ENCODE results near the gene FGF4. TPM values are rescaled to one million over a fixed set of nuclear protein-coding genes. Genes with fewer than 3 reads are reported as not detected.

FGF4 gene
- total RNA-seq, 1 donor from 2014 or later: not detected

DNA sequence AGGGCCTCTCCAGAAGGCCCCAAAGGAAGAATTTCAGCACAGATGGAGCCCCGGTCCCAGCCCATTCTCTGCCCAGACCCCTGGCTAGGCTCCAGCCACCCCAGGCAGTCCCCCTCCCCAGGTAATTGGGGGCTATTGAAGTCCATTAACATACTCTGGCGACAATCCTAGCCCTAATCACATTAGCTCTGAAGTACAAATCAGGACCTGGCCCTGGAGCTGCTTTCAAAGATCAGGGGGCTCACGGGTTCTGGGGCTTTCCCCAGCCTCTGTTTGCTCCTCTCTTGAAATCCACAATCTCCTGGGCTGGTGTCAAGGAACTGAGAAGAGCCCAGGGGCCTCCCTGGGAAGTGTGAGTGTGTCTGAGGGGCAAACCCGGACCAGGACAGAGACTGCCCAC is 22.3 kb downstream of the FGF4 start:
- Mint-ChIP-seq H3K27ac (ENCODE audit: unreplicated experiment) (no peak overlapping the region), H3K4me3 (ENCODE audit: unreplicated experiment) (no peak overlapping the region), H3K36me3 (ENCODE audit: low read depth, unreplicated experiment) (peaks cover 1% of the 10 kb centered on the region), H3K4me1 (ENCODE audit: low read depth, unreplicated experiment) (no peaks in the 10 kb centered on the region), H3K27me3 (ENCODE audit: low read depth, unreplicated experiment) (peaks cover 29% of the 10 kb centered on the region), H3K9me3 (ENCODE audit: unreplicated experiment) (peaks cover 8% of the 10 kb centered on the region)
- Histone ChIP-seq H3K4me3 (ENCODE audit: insufficient read depth, low read depth, low read length) (no peak overlapping the region), H3K27ac (ENCODE audit: low read depth, low read length) (no peak overlapping the region), H2AFZ (ENCODE audit: low read depth, low read length) (no peak overlapping the region), H3K9me3 (ENCODE audit: insufficient read depth, low read depth, low read length) (no peaks in the 10 kb centered on the region), H3K79me2 (ENCODE audit: insufficient read depth, low read length) (no peaks in the 10 kb centered on the region), H3K4me1 (ENCODE audit: insufficient read depth, low read length) (no peaks in the 10 kb centered on the region), H4K20me1 (ENCODE audit: insufficient read depth, low read length) (no peaks in the 10 kb centered on the region), H3K9ac (ENCODE audit: low read length) (no peak overlapping the region), H3K4me2 (ENCODE audit: low read length) (no peak overlapping the region), H3K36me3 (ENCODE audit: insufficient read depth, low read length) (no peaks in the 10 kb centered on the region), H3K27me3 (ENCODE audit: insufficient read depth, low read length) (no peaks in the 10 kb centered on the region)
- DNase-seq (ENCODE audit: low read depth) (no peak), FAIRE-seq (no peak)
- TF ChIP-seq, protein P1, sequence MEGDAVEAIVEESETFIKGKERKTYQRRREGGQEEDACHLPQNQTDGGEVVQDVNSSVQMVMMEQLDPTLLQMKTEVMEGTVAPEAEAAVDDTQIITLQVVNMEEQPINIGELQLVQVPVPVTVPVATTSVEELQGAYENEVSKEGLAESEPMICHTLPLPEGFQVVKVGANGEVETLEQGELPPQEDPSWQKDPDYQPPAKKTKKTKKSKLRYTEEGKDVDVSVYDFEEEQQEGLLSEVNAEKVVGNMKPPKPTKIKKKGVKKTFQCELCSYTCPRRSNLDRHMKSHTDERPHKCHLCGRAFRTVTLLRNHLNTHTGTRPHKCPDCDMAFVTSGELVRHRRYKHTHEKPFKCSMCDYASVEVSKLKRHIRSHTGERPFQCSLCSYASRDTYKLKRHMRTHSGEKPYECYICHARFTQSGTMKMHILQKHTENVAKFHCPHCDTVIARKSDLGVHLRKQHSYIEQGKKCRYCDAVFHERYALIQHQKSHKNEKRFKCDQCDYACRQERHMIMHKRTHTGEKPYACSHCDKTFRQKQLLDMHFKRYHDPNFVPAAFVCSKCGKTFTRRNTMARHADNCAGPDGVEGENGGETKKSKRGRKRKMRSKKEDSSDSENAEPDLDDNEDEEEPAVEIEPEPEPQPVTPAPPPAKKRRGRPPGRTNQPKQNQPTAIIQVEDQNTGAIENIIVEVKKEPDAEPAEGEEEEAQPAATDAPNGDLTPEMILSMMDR (IDR thresholded peaks at IDR 0.05; ENCODE audit: insufficient read depth, low read depth, low read length): no peak
- no peak for TF ChIP-seq EZH2 (IDR thresholded peaks at IDR 0.05; ENCODE audit: insufficient read depth, low read length)

DNA sequence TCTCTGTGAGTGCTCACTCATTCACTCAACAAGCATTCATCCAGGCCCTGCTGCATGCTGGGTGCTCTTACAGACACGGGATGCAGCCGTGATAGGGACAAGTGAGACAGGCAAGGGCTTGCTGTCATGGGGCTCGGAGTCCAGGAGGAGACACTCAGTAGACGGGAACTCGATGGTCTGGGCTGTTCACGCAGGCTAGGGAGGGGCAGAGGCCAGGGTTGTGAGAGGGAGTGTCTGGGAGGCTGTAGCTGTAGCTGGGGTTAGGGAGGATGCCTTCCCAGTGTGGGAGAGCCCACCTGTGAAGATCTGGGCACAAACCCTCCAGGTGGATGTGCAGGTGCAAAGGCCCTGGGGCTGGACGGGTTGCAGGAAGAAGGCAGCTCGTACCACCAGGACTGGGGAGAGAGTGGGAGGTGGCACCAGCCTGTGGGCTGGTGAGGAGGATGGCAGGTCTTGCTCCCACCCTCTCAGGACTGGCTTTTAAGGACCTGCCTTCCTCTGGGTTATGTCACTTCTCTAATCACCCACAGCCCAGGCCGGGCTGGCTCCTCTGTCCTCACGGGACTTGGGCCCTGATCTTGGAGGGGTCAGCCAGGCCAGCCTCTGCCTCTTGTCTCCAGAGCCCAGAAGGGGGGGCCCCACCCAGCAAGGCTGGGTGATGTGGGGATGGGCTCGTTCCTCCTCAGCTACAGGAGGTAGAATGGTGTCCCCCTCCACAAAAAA is 24.1 kb downstream of the FGF4 start:
- H2AFZ ChIP-seq (ENCODE audit: low read depth, low read length): no peak overlapping the region
- DNase-seq (ENCODE audit: low read depth): no peak
- Mint-ChIP-seq H3K4me1 (ENCODE audit: low read depth, unreplicated experiment) (peaks cover 2% of the 10 kb centered on the region), H3K9me3 (ENCODE audit: unreplicated experiment) (peaks cover 2% of the 10 kb centered on the region), H3K4me3 (ENCODE audit: unreplicated experiment) (no peak overlapping the region), H3K27ac (ENCODE audit: unreplicated experiment) (no peak overlapping the region), H3K27me3 (ENCODE audit: low read depth, unreplicated experiment) (peaks cover 26% of the 10 kb centered on the region), H3K36me3 (ENCODE audit: low read depth, unreplicated experiment) (peaks cover 1% of the 10 kb centered on the region)
- H3K36me3 ChIP-seq (ENCODE audit: insufficient read depth, low read length): no peaks in the 10 kb centered on the region
- H3K79me2 ChIP-seq (ENCODE audit: insufficient read depth, low read length): no peaks in the 10 kb centered on the region
- no peak for TF ChIP-seq EZH2 (IDR thresholded peaks at IDR 0.05; ENCODE audit: insufficient read depth, low read length)
- TF ChIP-seq, protein P1 (IDR thresholded peaks at IDR 0.05; ENCODE audit: insufficient read depth, low read depth, low read length): no peak
- no peaks in the 10 kb centered on the region for H3K27me3 ChIP-seq (ENCODE audit: insufficient read depth, low read length)
- no peak overlapping the region for H3K9ac ChIP-seq (ENCODE audit: low read length)
- no peaks in the 10 kb centered on the region for H3K9me3 ChIP-seq (ENCODE audit: insufficient read depth, low read depth, low read length)
- H3K4me3 ChIP-seq (ENCODE audit: insufficient read depth, low read depth, low read length): no peak overlapping the region
- H3K4me1 ChIP-seq (ENCODE audit: insufficient read depth, low read length): no peaks in the 10 kb centered on the region
- no peak for FAIRE-seq
- H3K27ac ChIP-seq (ENCODE audit: low read depth, low read length): no peak overlapping the region
- H3K4me2 ChIP-seq (ENCODE audit: low read length): no peak overlapping the region
- no peaks in the 10 kb centered on the region for H4K20me1 ChIP-seq (ENCODE audit: insufficient read depth, low read length)

Data from astrocyte (in vitro differentiated cells and primary cell).